ENCODE results near the gene PSMD9.

The PSMD9 gene

GRCh38 chr12:121955258-121956237 is 67.0 kb downstream of the PSMD9 start:
- no peak for DNase-seq (ENCODE audit: low read depth)

- DNase-seq (ENCODE audit: low read depth) = no peak
Observed at GRCh38 chr12:121957861-121958515, 69.4 kb downstream of the PSMD9 start.

GRCh38 chr12:121958541-121959240 is 70.1 kb downstream of the PSMD9 start:
- no peak for DNase-seq (ENCODE audit: low read depth)

- DNase-seq (ENCODE audit: low read depth) = no peak
Observed at GRCh38 chr12:121960541-121960940, 72.0 kb downstream of the PSMD9 start.

GRCh38 chr12:121961195-121961879 is 72.7 kb downstream of the PSMD9 start:
- no peak for DNase-seq (ENCODE audit: low read depth)

- DNase-seq (ENCODE audit: low read depth) = no peak
Observed at GRCh38 chr12:121963341-121964018, 74.9 kb downstream of the PSMD9 start.

GRCh38 chr12:121964813-121965643 is 76.4 kb downstream of the PSMD9 start:
- peak; percentile 80 for DNase-seq (ENCODE audit: low read depth)

- DNase-seq (ENCODE audit: low read depth) = no peak
Observed at GRCh38 chr12:121966959-121967358, 78.4 kb downstream of the PSMD9 start.

All from HS-5 (cell line).